HG03575 (cell line): ENCODE results near the gene RXFP4.

Experiments
- ATAC-seq: cut with Tn5 transposase; IDR thresholded peaks from one replicate; pipeline ENCODE4 v1.9.1; 2021; ENCODE audit not compliant: unreplicated experiment, insufficient number of reproducible peaks, low FRiP score; ENCODE audit errors: extremely low read depth

The RXFP4 gene

DNA sequence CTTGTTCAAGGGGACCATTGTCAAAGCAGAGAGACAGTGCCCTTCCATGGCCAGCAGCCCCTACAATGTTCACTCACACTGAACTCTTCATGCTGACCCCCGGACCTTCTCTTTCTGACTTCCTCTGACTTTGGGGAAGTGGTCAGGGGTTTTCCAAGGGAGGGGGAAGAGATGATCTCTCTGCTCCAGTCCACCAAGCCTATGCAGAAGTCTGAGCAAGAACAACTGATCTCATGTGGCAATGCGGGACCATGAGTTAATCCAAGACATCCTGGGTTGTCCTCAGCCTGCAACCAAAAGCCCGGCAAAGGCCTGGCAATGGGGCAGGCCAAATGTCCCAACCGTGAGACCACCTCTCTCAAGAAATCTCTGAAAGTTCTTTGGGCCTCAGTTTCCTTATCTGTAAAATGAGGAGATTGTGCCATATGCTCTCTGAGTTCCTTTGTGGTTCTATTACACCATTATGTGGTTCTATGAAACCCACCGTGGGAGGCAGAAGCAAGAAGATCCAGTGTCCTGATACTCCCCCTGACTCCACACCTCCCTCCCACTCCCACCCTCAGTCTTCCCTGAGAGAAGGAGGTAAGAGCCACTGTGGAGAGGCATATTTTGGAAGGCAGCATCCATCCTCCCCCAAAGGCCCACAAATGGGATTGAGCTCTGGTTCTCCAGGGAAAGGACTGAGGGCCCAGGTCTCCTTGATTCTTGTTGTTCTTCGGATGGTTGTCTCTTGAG lies 48.7 kb downstream of the RXFP4 start:
- ATAC-seq = no peak
